ENCODE results near the gene WDR37.

DNA sequence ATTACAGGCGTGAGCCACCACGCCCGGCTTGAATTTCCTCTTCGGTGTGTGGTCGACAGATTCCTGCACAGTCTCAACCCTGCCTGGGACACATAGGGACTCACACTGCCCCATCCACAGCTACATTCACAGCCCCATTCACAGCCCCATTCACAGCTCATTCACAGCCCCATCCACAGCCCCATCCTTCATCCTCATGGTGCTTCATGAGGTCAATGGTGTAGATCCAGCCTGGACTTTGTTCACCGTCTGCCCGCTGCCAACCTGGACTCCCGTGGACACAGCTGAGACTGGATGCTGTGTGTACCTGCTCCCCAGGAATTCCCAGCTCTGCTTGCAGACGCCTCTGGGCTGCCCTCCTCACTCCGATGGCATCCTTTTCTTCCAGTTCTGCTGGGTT lies 35.7 kb upstream of the WDR37 start:
- TF ChIP-seq, protein P1, sequence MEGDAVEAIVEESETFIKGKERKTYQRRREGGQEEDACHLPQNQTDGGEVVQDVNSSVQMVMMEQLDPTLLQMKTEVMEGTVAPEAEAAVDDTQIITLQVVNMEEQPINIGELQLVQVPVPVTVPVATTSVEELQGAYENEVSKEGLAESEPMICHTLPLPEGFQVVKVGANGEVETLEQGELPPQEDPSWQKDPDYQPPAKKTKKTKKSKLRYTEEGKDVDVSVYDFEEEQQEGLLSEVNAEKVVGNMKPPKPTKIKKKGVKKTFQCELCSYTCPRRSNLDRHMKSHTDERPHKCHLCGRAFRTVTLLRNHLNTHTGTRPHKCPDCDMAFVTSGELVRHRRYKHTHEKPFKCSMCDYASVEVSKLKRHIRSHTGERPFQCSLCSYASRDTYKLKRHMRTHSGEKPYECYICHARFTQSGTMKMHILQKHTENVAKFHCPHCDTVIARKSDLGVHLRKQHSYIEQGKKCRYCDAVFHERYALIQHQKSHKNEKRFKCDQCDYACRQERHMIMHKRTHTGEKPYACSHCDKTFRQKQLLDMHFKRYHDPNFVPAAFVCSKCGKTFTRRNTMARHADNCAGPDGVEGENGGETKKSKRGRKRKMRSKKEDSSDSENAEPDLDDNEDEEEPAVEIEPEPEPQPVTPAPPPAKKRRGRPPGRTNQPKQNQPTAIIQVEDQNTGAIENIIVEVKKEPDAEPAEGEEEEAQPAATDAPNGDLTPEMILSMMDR (IDR thresholded peaks at IDR 0.05 in 8 of 11, conservative IDR thresholded peaks at IDR 0.05 in 3 of 11), result no peak
- TF ChIP-seq POLR2AphosphoS5 (IDR thresholded peaks at IDR 0.05) (no peak), POLR2A (IDR thresholded peaks at IDR 0.05) (no peak)
